Activated naive CD8-positive, alpha-beta T cell (primary cell): ENCODE data around the gene HMGN5.

Source experiments
- H3K27ac Mint-ChIP-seq: one replicate; pipeline ENCODE4 v1.8.0; 2021; ENCODE audit warnings: mixed read lengths
- H3K27me3 Mint-ChIP-seq: one replicate; pipeline ENCODE4 v1.8.0; 2021; ENCODE audit warnings: mixed read lengths
- H3K36me3 Mint-ChIP-seq: one replicate; pipeline ENCODE4 v1.8.0; 2021; ENCODE audit warnings: mixed read lengths
- H3K4me1 Mint-ChIP-seq: one replicate; pipeline ENCODE4 v1.8.0; 2021; ENCODE audit warnings: low read depth, mixed read lengths
- H3K4me3 Mint-ChIP-seq: one replicate; pipeline ENCODE4 v1.8.0; 2021; ENCODE audit warnings: mild to moderate bottlenecking, mixed read lengths
- H3K9me3 Mint-ChIP-seq: one replicate; pipeline ENCODE4 v1.8.0; 2021; ENCODE audit warnings: low read depth, mixed read lengths

HMGN5 gene, protein sequence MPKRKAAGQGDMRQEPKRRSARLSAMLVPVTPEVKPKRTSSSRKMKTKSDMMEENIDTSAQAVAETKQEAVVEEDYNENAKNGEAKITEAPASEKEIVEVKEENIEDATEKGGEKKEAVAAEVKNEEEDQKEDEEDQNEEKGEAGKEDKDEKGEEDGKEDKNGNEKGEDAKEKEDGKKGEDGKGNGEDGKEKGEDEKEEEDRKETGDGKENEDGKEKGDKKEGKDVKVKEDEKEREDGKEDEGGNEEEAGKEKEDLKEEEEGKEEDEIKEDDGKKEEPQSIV

DNA sequence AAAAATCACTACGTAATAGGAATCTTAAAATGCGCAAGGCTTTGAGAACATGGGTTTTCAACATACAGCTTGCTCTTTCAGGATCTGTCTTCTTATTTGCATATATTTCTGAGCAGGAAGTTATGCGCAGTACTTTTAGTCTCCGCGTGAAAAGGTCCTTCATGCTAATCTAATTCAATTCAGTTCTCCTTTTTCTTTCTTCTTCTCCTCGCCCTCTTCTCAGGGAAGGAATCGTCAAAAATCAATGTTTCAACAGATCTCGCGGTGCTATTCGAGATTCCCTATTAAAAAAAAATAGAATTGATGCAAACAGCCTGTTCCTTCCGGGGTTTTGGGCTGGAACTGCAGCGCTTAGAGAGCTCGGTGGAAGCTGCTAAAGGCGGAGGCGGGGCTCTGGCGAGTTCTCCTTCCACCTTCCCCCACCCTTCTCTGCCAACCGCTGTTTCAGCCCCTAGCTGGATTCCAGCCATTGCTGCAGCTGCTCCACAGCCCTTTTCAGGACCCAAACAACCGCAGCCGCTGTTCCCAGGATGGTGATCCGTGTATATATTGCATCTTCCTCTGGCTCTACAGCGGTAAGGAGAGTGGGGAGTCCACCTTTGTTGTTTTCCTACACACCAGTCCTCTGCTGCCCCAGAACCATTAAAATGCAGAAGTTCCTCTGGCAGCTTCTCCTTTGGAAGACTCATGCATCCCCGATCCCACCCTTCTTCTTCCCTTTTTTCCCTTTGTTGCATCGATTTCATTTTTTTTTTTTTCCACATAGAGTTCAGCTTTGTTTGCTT, at the start of gene HMGN5, which contains the start of gene SH3BGRL:
Gene HMGN5, minus strand, starts transcription at position 243 of the 785 bp plus-strand sequence. CDS start 80,364 bp downstream, outside the sequence.
Gene SH3BGRL, plus strand, starts transcription at position 432 of the 785 bp plus-strand sequence. Its CDS starts 99 bp downstream, at position 531.
- Mint-ChIP-seq H3K4me1 (peaks cover 49% of the 10 kb centered on the region), H3K36me3 (peaks cover 5% of the 10 kb centered on the region), H3K27ac (peak within 1 kb of the TSS; percentile 96), H3K27me3 (no peaks in the 10 kb centered on the region), H3K9me3 (no peaks in the 10 kb centered on the region), H3K4me3 (peak within 1 kb of the TSS; percentile 99)

DNA sequence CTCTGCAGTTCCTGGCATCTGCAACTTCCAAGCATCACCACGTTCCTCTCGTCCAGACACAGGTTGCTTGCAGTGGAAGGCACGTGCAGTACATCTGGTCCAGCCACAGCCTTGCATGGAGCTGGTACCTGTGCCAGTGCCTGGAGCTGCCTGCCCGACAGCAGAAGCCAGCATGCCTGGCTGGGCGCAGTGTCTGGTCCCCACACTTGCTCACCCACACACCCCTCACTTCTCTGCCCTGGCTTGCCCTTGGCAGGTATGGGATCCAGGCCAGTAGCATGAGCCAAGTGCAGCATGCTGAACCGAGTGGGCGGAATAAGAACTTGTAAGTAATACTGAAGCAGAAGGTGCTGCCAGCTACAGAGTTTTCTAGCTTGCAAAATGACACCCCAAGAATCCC, 40.0 kb upstream of the HMGN5 start:
- peaks cover 4% of the 10 kb centered on the region for H3K9me3 Mint-ChIP-seq
- H3K4me1 Mint-ChIP-seq: peaks cover 5% of the 10 kb centered on the region
- no peak overlapping the region for H3K27ac Mint-ChIP-seq
- no peak overlapping the region for H3K4me3 Mint-ChIP-seq
- no peaks in the 10 kb centered on the region for H3K27me3 Mint-ChIP-seq
- peaks cover 28% of the 10 kb centered on the region for H3K36me3 Mint-ChIP-seq

DNA sequence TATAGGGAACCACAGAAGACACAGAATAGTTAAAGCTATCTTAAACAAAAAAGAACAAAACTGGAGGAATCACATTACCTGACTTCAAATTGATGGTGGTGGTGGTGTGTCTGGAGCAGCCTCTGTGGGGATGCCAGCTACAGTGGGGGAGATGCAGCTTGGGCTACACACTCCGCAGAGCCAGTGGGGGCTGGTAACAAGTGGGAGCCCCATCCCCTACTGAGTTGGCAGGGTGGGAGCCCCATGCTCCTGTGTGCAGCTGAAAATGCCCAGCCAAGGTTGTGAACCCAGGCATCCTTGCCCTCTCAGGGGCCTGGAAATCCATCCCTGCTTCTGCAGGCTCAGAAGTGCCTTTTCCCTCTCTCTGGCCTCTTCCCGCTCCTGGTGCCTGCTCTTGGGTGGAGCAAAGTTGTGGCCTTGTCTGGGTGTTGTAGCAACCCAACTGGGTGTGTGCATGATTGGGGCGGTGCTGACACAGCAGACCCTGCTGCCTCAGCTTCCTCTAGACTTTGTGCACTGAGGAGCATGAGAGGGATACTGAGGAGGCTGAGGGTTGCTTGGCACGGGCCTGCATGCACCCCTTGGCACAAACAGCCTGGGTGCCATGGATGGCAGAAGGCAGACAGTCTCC, 39.1 kb upstream of the HMGN5 start:
- Mint-ChIP-seq H3K4me3 (no peak overlapping the region), H3K27me3 (no peaks in the 10 kb centered on the region), H3K36me3 (peaks cover 31% of the 10 kb centered on the region), H3K9me3 (peaks cover 4% of the 10 kb centered on the region), H3K27ac (no peak overlapping the region), H3K4me1 (peaks cover 1% of the 10 kb centered on the region)

DNA sequence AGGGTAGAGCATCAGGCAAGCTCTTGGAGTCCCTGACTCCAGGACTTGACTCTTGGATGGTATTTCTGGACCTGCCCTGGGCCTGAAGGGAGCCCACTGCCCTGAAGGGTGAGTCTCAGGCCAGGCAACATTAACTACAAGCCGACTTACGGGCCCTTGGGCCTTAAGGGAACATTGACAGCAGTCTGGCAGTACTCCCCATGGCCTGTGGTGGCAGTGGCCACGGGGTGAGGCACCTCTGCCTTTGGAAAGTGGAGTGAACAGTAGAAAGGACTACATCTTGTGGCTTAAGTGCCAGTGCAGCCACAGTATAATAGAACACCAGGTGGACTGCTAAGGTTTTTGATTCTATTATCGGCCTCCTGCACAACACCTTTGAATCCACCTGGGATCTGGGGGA, 36.5 kb upstream of the HMGN5 start:
- Mint-ChIP-seq H3K36me3 (peaks cover 39% of the 10 kb centered on the region), H3K4me3 (no peak overlapping the region), H3K4me1 (peaks cover 7% of the 10 kb centered on the region), H3K27ac (no peak overlapping the region), H3K27me3 (no peaks in the 10 kb centered on the region), H3K9me3 (peaks cover 4% of the 10 kb centered on the region)

DNA sequence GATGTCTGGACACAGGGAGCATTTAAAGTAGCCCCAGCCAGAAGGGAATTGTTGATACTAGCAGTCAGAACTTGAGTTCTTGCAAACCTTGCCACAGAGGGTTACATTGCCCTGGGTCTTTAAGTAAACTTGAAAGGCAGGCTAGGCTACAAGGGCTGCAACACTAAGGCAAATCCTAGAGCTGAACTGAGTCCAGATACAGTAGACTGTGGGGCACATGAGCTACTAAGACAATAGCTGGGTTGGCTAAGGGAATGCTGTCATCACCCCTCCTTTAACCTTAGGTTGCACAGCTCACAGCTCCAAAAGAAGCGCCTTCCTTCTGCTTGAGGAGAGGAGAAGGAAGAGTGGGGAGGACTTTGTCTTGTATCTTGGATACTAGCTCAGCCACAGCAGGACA, 35.8 kb upstream of the HMGN5 start:
- Mint-ChIP-seq H3K4me1 (peaks cover 11% of the 10 kb centered on the region), H3K27me3 (no peaks in the 10 kb centered on the region), H3K36me3 (peaks cover 35% of the 10 kb centered on the region), H3K9me3 (peaks cover 4% of the 10 kb centered on the region), H3K27ac (no peak overlapping the region), H3K4me3 (no peak overlapping the region)

DNA sequence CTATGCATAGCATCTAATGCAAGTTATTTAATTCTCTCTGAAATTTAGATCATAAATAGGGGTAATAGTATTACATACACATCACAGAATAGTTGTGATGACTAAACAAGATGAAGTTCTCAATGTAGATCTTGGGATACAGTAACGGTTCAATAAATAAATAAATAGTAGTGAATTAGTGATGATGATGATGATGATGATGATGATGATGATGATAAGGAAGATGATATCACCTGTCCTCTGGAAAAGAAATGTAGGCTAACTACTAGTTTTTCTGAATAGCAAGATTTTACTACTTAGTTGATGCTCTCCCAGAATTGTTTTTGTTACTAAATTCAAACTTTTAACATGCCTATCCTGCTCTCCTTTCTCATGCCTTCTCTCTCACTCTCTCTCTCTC, 30.5 kb upstream of the HMGN5 start:
- Mint-ChIP-seq H3K27ac (no peak overlapping the region), H3K4me3 (no peak overlapping the region), H3K9me3 (no peaks in the 10 kb centered on the region), H3K4me1 (peaks cover 38% of the 10 kb centered on the region), H3K36me3 (peaks cover 25% of the 10 kb centered on the region), H3K27me3 (no peaks in the 10 kb centered on the region)

DNA sequence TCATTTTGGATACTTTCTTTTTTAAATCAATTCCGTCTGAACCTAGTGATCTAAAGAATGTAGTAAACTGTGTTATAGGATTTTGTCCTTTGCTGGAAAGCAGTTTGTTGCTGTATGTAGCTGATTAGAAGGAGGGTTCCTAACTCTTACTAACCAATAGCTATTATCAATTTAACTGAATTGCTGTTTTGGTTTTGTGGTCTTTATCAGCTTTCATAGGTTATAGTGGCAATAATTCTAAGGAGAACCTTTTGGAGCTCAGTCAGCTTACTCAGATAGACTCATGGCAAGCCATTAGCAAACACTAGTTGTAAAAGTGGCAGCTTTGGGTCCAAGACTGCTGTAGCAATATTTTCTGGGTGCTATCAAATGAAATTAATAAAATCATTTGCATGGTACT, 29.8 kb upstream of the HMGN5 start:
- H3K36me3 Mint-ChIP-seq: peaks cover 19% of the 10 kb centered on the region
- H3K9me3 Mint-ChIP-seq: no peaks in the 10 kb centered on the region
- peaks cover 42% of the 10 kb centered on the region for H3K4me1 Mint-ChIP-seq
- no peaks in the 10 kb centered on the region for H3K27me3 Mint-ChIP-seq
- H3K27ac Mint-ChIP-seq: no peak overlapping the region
- H3K4me3 Mint-ChIP-seq: no peak overlapping the region

DNA sequence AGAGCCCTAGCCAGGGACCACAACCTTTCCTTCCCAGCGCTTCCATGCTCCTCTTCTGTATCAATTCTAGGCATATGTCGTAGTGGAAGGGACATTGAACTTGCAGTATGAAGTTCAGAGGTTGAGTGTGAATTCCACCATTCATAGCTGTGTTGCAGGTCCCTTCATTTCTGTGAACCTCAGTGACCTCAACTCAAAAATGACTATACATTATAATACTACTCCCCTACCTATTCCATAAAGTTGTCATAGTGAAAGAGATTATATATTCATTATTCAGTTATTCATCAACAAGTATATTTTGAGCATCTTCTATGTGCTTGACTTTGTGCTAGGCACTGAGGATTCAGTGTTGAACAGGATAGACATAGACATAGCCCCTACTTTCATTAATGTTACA, 28.2 kb upstream of the HMGN5 start:
- H3K9me3 Mint-ChIP-seq: no peaks in the 10 kb centered on the region

DNA sequence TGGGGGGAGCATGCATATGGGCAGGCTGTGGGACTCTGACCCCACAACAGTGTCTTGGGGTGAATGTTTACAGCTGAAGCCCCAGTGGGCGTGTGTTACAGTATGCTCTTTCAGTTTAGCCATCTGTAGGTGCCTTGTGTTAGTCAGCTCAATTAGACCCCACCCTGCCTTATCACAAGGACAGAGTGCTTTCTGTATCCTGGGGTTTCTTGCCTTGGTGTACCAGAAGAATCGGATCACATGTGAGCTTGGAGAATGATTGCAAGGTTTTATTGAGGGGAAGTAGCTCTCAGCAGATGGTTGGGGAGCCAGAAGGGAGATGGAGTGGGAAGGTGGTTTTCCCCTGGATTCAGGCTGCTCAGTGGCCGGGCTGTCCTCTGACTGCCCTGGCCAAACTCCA, 27.5 kb upstream of the HMGN5 start:
- Mint-ChIP-seq H3K4me3 (no peak overlapping the region), H3K9me3 (no peaks in the 10 kb centered on the region), H3K4me1 (peaks cover 44% of the 10 kb centered on the region), H3K36me3 (peaks cover 17% of the 10 kb centered on the region), H3K27ac (no peak overlapping the region), H3K27me3 (no peaks in the 10 kb centered on the region)

More for the DNA sequence above, 28.2 kb upstream of the HMGN5 start:
- Mint-ChIP-seq H3K27me3 (no peaks in the 10 kb centered on the region), H3K4me1 (peaks cover 44% of the 10 kb centered on the region), H3K27ac (no peak overlapping the region), H3K36me3 (peaks cover 15% of the 10 kb centered on the region), H3K4me3 (no peak overlapping the region)

DNA sequence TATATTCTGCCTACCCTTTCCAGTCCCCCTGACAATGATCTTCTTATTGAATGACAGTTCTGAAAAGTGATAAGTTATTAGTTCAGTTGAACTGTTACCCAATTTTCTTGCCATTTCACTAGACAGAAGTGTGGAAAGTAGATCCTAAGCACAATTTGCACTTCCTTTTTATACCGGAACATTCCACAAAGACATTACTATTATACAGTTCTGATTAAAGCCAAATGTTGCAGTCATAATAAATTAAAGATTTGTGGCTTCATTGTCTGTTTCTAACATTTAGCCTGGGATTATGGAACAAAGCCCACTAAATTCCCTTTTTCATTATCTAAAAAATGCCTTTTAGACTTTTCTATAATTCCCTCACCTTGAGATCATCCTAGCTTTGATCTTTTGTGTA, 14.0 kb upstream of the HMGN5 start:
- H3K4me3 Mint-ChIP-seq: no peak overlapping the region
- no peaks in the 10 kb centered on the region for H3K27me3 Mint-ChIP-seq
- H3K4me1 Mint-ChIP-seq: peaks cover 49% of the 10 kb centered on the region
- peaks cover 7% of the 10 kb centered on the region for H3K36me3 Mint-ChIP-seq
- H3K9me3 Mint-ChIP-seq: no peaks in the 10 kb centered on the region
- no peak overlapping the region for H3K27ac Mint-ChIP-seq

DNA sequence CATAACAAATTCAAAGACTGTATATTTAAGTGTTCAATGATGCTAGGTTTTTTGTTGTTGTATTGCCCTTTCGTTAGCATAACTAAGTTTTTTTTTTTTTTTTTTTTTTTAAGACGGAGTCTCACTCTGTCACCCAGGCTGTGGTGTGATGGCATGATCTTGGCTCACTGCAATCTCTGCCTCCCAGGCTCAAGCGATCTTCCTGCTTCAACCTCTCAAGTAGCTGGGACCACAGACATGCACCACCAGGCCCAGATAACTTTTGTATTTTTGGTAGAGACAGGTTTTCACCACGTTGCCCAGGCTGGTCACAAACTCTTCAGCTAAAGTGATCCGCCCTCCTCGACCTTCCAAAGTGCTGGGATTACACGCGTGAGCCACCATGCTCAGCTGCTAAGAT, 7.2 kb upstream of the HMGN5 start:
- H3K36me3 Mint-ChIP-seq: peaks cover 7% of the 10 kb centered on the region
- H3K4me3 Mint-ChIP-seq: no peak overlapping the region
- H3K27me3 Mint-ChIP-seq: no peaks in the 10 kb centered on the region
- no peaks in the 10 kb centered on the region for H3K9me3 Mint-ChIP-seq
- peaks cover 50% of the 10 kb centered on the region for H3K4me1 Mint-ChIP-seq
- H3K27ac Mint-ChIP-seq: no peak overlapping the region

DNA sequence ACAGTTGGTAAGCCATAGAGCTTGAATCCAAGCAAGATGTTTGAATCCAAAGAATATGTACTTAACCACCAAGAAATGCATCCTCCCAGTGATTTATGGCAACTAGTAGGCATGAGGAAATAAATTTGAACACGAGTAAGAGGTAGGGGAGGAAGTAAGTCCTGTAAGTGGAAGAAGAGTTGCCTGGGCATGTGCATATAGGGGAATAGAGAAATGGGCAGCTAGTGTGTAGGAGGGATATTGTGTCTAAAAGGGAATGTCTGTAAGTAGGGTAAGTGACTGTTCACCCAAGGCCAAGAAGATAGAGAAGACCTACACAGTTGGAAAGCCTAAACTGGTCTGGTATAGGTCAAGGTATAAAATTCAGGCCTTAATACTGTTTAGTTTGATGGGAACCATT, 4.8 kb upstream of the HMGN5 start:
- Mint-ChIP-seq H3K9me3 (no peaks in the 10 kb centered on the region), H3K4me3 (peak overlapping the region; percentile 18), H3K36me3 (peaks cover 5% of the 10 kb centered on the region), H3K4me1 (peaks cover 61% of the 10 kb centered on the region), H3K27ac (no peak overlapping the region), H3K27me3 (no peaks in the 10 kb centered on the region)

DNA sequence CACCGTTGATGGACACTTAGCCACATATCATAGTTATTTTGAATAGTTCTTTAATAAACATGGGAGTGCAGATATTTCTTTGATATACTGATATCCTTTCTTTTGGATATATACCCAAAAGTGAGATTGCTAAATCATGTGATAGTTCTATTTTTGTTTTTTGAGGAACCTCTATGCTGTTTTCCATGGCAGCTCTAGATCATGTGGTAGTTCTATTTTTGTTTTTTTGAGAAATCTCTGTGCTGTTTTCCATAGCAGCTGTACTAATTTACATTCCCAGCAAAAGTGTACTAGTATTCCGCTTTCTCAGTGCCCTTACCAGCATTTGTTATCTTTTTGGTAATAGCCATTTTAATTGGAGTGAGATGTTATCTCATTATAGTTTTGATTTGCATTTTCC, 3.8 kb upstream of the HMGN5 start:
- Mint-ChIP-seq H3K4me1 (peaks cover 65% of the 10 kb centered on the region), H3K4me3 (peak overlapping the region; percentile 10), H3K27me3 (no peaks in the 10 kb centered on the region), H3K27ac (no peak overlapping the region), H3K36me3 (peaks cover 5% of the 10 kb centered on the region), H3K9me3 (no peaks in the 10 kb centered on the region)

DNA sequence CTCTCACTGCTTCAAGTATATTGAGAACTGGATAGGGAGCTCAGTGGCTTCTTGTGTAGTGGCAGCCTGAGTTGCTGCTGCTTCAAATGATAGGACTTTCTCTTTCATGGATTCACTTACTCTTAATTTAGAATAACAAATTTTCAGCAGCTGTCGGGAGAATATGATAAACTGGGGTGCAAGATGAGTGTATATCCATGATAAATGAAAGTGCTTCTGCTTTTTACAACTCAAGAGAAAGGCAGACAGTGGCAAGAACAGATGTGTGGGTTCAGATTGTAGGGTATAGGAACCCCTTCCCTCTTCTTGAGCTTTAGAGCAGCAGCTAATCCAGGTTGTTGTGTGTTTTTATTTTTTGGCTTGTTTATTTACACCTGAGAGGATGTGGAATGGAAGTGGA, 1.2 kb upstream of the HMGN5 start:
- Mint-ChIP-seq H3K27me3 (no peaks in the 10 kb centered on the region), H3K36me3 (peaks cover 5% of the 10 kb centered on the region), H3K4me3 (peak overlapping the region; percentile 99), H3K27ac (peak overlapping the region; percentile 96), H3K9me3 (no peaks in the 10 kb centered on the region), H3K4me1 (peaks cover 56% of the 10 kb centered on the region)

DNA sequence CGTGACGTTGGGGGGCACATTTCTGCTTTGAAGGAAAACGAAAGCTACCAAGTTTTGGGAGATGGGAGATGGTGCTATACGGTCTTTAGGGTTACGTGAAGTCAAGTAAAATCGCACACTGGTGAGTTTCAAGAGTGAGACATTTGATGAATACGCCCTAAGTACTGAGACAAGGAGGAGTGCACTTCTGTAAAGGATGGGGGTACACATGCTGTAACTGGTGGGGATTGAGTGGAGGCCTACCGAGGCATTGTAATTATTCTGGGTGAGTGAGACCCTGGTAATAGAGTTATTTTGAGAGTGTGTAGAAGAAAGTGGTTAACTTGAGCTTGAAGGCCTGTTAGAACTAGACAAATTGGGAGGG, 725 bp upstream of the HMGN5 start:
- Mint-ChIP-seq H3K4me1 (peaks cover 54% of the 10 kb centered on the region), H3K9me3 (no peaks in the 10 kb centered on the region)

More for the DNA sequence above, 725 bp upstream of the HMGN5 start:
- H3K27ac Mint-ChIP-seq: peak overlapping the region; percentile 96
- no peaks in the 10 kb centered on the region for H3K27me3 Mint-ChIP-seq
- H3K36me3 Mint-ChIP-seq: peaks cover 5% of the 10 kb centered on the region
- peak overlapping the region; percentile 99 for H3K4me3 Mint-ChIP-seq
